Chondrocyte (in vitro differentiated cells): Measurements from ENCODE around the gene MYOM1. TPM values are rescaled to one million over a fixed set of nuclear protein-coding genes. Genes with fewer than 3 reads are reported as not detected.
A peak's percentile ranks its signal among the peaks of the same experiment; 100 is the strongest.

ENCODE experiments used
- DNase-seq: peaks from one replicate; pipeline ENCODE4 v3.0.0; 2021; ENCODE audit warnings: mixed read lengths, low spot score
- H3K27ac Mint-ChIP-seq: one replicate; pipeline ENCODE4 v1.8.0; 2021; ENCODE audit warnings: mild to moderate bottlenecking, moderate library complexity, mixed read lengths; ENCODE audit not compliant: unreplicated experiment
- H3K27me3 Mint-ChIP-seq: 2 replicates; pipeline ENCODE4 v1.8.0; 2021; ENCODE audit warnings: low read depth, mixed read lengths
- H3K36me3 Mint-ChIP-seq: 2 replicates; pipeline ENCODE4 v1.8.0; 2021; ENCODE audit warnings: low read depth, mixed read lengths
- H3K4me1 Mint-ChIP-seq: 2 replicates; pipeline ENCODE4 v1.8.0; 2021; ENCODE audit warnings: low read depth, mild to moderate bottlenecking, mixed read lengths
- H3K4me3 Mint-ChIP-seq: one replicate; pipeline ENCODE4 v1.8.0; 2021; ENCODE audit warnings: mild to moderate bottlenecking, moderate library complexity, mixed read lengths; ENCODE audit not compliant: unreplicated experiment
- H3K9me3 Mint-ChIP-seq: 2 replicates; pipeline ENCODE4 v1.8.0; 2021; ENCODE audit warnings: low read depth, mixed read lengths
- total RNA-seq: library from RNA; stranded (reverse); gene quantifications from 3 replicates; pipeline ENCODE4 v1.2.1, GENCODE V29; 2021
- TF ChIP-seq, protein P1 (sequence below): fragments of 200-600 bp; sonication (generic); IDR thresholded peaks from 2 replicates; pipeline ENCODE4 v1.5.0; 2021; ENCODE audit warnings: antibody characterized with exemption, mild to moderate bottlenecking, moderate library complexity

Gene MYOM1
- total RNA-seq, 1 donor from 2014 or later = 1.5 TPM

DNA sequence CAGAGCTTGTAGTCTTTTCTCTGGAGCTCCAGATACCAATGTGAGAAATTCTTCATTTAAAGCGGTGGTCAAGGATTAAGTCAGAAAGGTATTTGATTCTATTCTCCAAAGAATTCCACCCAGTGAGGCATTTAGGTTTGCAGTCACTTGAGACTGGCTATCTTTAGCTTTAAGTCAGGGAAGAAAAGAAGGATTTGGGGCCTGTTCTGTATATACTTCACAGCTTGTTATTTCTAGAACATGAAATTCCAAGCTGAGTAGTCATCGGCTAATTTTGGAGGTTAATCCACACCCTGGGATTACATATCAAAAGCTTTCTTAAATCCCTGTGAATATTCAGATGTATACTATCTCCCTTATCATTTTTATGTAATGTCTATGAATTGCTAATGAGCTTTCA lies 39.4 kb downstream of the MYOM1 start:
- Mint-ChIP-seq H3K27ac (peak overlapping the region; percentile 77), H3K4me3 (no peak overlapping the region), H3K9me3 (no peaks in the 10 kb centered on the region), H3K27me3 (no peaks in the 10 kb centered on the region), H3K4me1 (peaks cover 31% of the 10 kb centered on the region), H3K36me3 (no peaks in the 10 kb centered on the region)
- TF ChIP-seq, protein P1, sequence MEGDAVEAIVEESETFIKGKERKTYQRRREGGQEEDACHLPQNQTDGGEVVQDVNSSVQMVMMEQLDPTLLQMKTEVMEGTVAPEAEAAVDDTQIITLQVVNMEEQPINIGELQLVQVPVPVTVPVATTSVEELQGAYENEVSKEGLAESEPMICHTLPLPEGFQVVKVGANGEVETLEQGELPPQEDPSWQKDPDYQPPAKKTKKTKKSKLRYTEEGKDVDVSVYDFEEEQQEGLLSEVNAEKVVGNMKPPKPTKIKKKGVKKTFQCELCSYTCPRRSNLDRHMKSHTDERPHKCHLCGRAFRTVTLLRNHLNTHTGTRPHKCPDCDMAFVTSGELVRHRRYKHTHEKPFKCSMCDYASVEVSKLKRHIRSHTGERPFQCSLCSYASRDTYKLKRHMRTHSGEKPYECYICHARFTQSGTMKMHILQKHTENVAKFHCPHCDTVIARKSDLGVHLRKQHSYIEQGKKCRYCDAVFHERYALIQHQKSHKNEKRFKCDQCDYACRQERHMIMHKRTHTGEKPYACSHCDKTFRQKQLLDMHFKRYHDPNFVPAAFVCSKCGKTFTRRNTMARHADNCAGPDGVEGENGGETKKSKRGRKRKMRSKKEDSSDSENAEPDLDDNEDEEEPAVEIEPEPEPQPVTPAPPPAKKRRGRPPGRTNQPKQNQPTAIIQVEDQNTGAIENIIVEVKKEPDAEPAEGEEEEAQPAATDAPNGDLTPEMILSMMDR = no peak
- DNase-seq = no peak

DNA sequence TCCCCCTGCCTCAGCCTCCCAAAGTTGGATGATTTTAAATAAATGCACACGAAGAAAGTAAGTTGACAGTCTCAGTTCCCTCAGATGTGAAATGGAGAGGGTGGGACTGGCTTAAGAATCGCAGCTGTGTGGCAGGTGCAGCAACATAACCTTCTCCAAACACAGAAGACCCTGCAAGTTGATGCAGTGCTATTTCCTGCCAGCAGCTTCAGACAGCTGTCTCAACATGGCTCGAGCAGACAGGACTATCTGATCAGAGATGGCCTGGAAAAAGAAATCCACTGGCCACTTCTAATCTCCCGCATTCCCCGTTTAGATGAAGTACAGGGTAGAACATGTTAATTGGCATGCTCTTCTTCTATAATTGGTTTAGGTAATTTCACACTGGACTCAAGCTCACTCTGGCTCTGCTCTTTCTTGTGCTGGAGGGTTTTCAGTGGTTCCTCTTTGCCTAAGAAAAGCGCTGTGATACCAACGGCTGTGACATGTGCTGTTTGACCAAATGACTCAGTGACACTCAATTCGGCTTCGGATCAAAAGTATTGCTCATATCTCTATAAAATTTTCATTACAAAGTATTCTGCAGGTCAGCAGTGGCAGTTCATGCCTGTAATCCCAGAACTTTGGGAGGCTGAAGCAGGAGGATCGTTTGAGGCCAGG lies 40.2 kb downstream of the MYOM1 start:
- H3K4me1 Mint-ChIP-seq = peaks cover 39% of the 10 kb centered on the region
- H3K27ac Mint-ChIP-seq = peak overlapping the region; percentile 77
- no peaks in the 10 kb centered on the region for H3K27me3 Mint-ChIP-seq
- no peak for DNase-seq
- no peaks in the 10 kb centered on the region for H3K36me3 Mint-ChIP-seq
- TF ChIP-seq, protein P1 = no peak
- no peaks in the 10 kb centered on the region for H3K9me3 Mint-ChIP-seq
- no peak overlapping the region for H3K4me3 Mint-ChIP-seq

- H3K27ac Mint-ChIP-seq = no peak overlapping the region
Measured at GRCh38 chr18:3177902-3178687, 41.7 kb downstream of the MYOM1 start.

DNA sequence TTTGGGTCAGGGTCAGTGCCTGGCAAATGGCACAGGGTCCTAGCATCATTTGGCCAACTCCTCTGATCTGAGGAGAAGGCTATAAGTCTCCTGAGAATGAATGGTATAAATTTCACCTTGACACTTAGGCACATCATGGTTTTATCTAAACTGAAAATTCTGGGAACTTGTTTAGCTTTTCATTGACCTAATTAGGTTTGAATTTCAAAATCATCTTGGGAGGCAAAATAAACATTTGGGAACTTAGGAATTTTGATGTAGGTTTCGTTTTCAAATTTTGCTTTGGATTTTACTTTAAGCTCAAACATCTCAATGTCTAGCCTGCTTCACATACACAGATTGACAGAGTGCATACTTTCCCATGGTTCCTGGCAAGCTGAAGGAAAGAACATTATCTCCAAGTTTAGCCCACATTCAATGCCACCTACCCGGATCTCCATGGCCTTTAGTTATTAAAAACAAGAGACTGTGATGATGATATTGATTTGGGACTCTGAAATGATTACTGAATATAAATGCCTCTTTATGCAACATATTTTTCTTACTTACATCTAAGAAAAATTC lies 44.5 kb downstream of the MYOM1 start:
- H3K27ac Mint-ChIP-seq = no peak overlapping the region
- H3K4me3 Mint-ChIP-seq = no peak overlapping the region
- TF ChIP-seq, protein P1 = no peak
- no peaks in the 10 kb centered on the region for H3K27me3 Mint-ChIP-seq
- no peaks in the 10 kb centered on the region for H3K9me3 Mint-ChIP-seq
- no peak for DNase-seq
- H3K4me1 Mint-ChIP-seq = peaks cover 37% of the 10 kb centered on the region
- no peaks in the 10 kb centered on the region for H3K36me3 Mint-ChIP-seq

More at GRCh38 chr18:3177902-3178687, 41.7 kb downstream of the MYOM1 start:
- Mint-ChIP-seq H3K4me3 (no peak overlapping the region), H3K9me3 (no peaks in the 10 kb centered on the region), H3K27me3 (no peaks in the 10 kb centered on the region), H3K36me3 (no peaks in the 10 kb centered on the region), H3K4me1 (peaks cover 43% of the 10 kb centered on the region)
- TF ChIP-seq, protein P1 = no peak
- DNase-seq = no peak

DNA sequence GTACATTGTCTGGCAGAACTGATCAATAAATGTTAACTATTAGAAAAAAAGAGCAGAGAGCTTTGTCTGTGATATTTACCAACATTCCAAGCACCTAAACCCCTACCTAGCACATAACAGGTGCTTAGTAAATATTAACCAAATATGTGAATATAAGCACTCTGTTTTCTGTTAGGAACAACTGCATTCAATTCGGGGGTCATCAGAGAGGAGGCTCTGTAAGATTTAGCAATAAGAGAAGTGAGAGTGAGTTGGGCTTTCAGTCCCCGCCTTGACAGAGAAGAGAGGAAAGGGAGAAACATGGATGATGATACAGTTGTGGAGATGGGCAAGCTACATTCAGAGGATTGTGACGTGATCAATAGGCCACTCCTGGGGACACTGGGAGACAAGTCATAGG lies 47.7 kb downstream of the MYOM1 start:
- H3K27ac Mint-ChIP-seq = no peak overlapping the region
- no peaks in the 10 kb centered on the region for H3K27me3 Mint-ChIP-seq
- H3K36me3 Mint-ChIP-seq = no peaks in the 10 kb centered on the region
- TF ChIP-seq, protein P1 = no peak
- DNase-seq = no peak
- H3K9me3 Mint-ChIP-seq = no peaks in the 10 kb centered on the region
- peaks cover 19% of the 10 kb centered on the region for H3K4me1 Mint-ChIP-seq
- no peak overlapping the region for H3K4me3 Mint-ChIP-seq
